BJ (cell line): ENCODE measurements around the gene DHCR24. TPM values are rescaled to one million over a fixed set of nuclear protein-coding genes. Genes with fewer than 3 reads are reported as not detected.

Experiments used
- CTCF ChIA-PET: fragments of 350-600 bp; formaldehyde crosslinking; extraction: SDS; loops from one replicate; lab custom pipeline; 2021; ENCODE audit warnings: antibody characterized with exemption, inconsistent platforms; lab: Yijun Ruan, JAX
- POLR2A ChIA-PET: fragments of 300-600 bp; sonication (Branson Sonifier 250); formaldehyde crosslinking; extraction: SDS; loops from one replicate; lab custom pipeline; 2021; ENCODE audit warnings: antibody characterized with exemption; lab: Charles Lee
- DNase-seq: peaks from one replicate; pipeline ENCODE4 v3.0.0-alpha.2; 2011; ENCODE audit warnings: low read depth
- H3K27me3 ChIP-seq: 2 replicates; pipeline ENCODE4 v1.6.0; 2011; ENCODE audit warnings: low read length; ENCODE audit not compliant: control insufficient read depth, insufficient read depth
- H3K36me3 ChIP-seq: 2 replicates; pipeline ENCODE4 v1.5.1; 2011; ENCODE audit warnings: low read length; ENCODE audit not compliant: control insufficient read depth, insufficient read depth
- H3K4me3 ChIP-seq: 2 replicates; pipeline ENCODE4 v1.5.1; 2011; ENCODE audit warnings: low read depth, mild to moderate bottlenecking, control low read depth, low read length
- CTCF ChIP-seq: IDR thresholded peaks from 2 replicates; pipeline ENCODE4 v1.5.1; 2011; ENCODE audit warnings: low read depth, mild to moderate bottlenecking, control low read depth, inconsistent platforms, low read length, moderate library complexity; ENCODE audit not compliant: insufficient read depth
- polyA plus RNA-seq: library from polyadenylated mRNA; depleted of rRNA; stranded (reverse); fragments of >200 nt; gene quantifications from 2 replicates; pipeline ENCODE4 v1.2.3, GENCODE V29; 2011

The DHCR24 gene
- polyA plus RNA-seq, 1 experiment: 75.0 TPM

DNA sequence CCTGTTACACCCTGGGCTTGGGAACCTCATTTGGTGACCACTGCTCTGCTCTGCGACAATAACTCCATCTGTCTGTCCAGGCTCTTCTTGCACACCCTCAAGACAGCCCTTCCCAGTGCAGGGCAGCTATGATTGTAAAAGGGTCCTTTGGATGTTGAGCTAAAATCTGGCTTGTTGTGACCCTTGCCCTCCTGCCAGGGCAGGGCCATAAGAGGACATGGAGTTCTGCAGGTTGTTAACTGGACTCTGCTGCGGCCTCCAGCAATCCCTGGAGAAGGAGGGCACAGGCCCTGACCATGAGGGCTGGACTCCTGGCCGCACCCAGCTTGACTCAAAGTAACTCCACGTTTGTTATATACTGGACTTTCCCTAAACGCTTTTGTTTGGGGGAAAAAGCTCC lies 41.2 kb downstream of the DHCR24 start:
- CTCF ChIA-PET: interaction anchor here (0.9 to 1.9 kb wide), 2 partner anchors 99 to 100 kb away, joined by 4 to 6 read pairs; no protein-coding TSS in a partner anchor
- POLR2A ChIA-PET: no interaction called here
- DNase-seq: no peak
- H3K4me3 ChIP-seq: no peak overlapping the region
- no peaks in the 10 kb centered on the region for H3K27me3 ChIP-seq
- H3K36me3 ChIP-seq: peaks cover 5% of the 10 kb centered on the region
- no peak for TF ChIP-seq CTCF

GRCh38 chr1:54844564-54844963 lies 42.4 kb downstream of the DHCR24 start:
- Histone ChIP-seq H3K36me3 (peaks cover 5% of the 10 kb centered on the region), H3K4me3 (no peak overlapping the region), H3K27me3 (no peaks in the 10 kb centered on the region)
- ChIA-PET CTCF (interaction anchor here (0.9 kb wide), 1 partner anchor 101 kb away, joined by 4 read pairs; no protein-coding TSS in a partner anchor), POLR2A (no interaction called here)
- no peak for DNase-seq
- no peak for TF ChIP-seq CTCF

GRCh38 chr1:54843449-54843848 lies 43.5 kb downstream of the DHCR24 start:
- no peak for DNase-seq
- ChIA-PET POLR2A (no interaction called here), CTCF (no interaction called here)
- Histone ChIP-seq H3K4me3 (no peak overlapping the region), H3K36me3 (peaks cover 3% of the 10 kb centered on the region), H3K27me3 (no peaks in the 10 kb centered on the region)
- TF ChIP-seq CTCF: no peak

DNA sequence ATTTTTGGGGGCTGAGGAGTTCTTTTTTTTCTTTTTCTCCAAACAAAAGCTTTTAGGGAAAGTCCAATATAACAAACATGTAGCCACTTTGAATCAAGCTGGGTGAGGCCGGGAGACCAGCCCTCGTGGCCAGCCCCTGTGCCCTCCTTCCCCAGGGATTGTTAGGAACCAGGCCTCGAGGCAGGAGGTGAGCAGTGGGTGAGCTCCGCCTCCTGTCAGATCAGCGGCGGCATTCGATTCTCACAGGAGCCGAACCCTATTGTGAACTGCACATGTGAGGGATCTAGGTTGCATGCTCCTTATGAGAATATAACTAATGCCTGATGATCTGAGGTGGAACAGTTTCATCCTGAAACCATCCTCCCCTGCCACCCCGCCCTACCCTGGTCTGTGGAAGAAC lies 44.0 kb downstream of the DHCR24 start:
- CTCF ChIA-PET: no interaction called here
- H3K36me3 ChIP-seq: no peaks in the 10 kb centered on the region
- POLR2A ChIA-PET: interaction anchor here (0.6 kb wide), 1 partner anchor 1774 kb away, joined by 3 read pairs; no protein-coding TSS in a partner anchor
- no peak overlapping the region for H3K4me3 ChIP-seq
- DNase-seq: no peak
- no peak for TF ChIP-seq CTCF
- H3K27me3 ChIP-seq: no peaks in the 10 kb centered on the region

DNA sequence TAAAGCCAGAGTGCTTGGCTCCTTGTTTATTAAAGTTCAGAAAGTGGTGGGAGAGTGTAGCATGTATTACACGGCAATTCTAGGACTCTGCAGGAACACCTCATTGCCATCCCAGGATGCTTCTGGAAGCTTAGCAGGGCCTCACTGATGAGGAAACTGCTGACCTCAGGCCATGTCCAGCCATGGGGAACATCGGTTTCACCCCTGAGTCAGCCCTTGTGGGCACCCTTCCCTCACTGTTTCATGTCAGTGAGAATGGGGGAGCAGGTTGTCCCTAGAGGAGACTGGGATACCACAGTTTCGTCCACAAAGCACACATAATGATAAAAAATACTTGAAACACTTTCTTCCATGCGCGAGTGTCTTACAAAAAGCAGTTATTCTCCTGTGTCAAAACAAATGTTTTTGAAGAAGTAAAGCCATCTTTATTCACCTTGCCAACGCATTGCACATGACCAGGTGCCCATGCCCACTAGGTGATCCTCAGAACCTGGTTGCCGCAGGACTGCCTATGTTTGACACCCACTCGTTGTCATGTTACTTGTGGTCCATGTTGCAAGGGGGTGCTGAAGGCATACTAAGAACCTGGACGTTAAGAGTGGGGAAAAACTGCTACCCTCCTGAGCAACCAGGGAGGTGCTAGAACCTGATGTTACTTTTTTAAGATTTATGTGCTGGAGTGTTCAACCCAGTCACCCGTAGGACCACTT lies 44.6 kb downstream of the DHCR24 start:
- CTCF ChIA-PET: interaction anchor here (0.6 kb wide), 1 partner anchor 1345 kb away, joined by 3 read pairs; no protein-coding TSS in a partner anchor
- H3K4me3 ChIP-seq: no peak overlapping the region
- no peaks in the 10 kb centered on the region for H3K27me3 ChIP-seq
- no peak for DNase-seq
- TF ChIP-seq CTCF: no peak
- POLR2A ChIA-PET: interaction anchor here (0.6 kb wide), 1 partner anchor 1773 kb away, joined by 3 read pairs; no protein-coding TSS in a partner anchor
- H3K36me3 ChIP-seq: no peaks in the 10 kb centered on the region
